Epithelial cell of proximal tubule (primary cell): ENCODE measurements around the gene DSC2. TPM values are rescaled to one million over a fixed set of nuclear protein-coding genes. Genes with fewer than 3 reads are reported as not detected.

Experiments used
- DNase-seq: peaks from one replicate; pipeline ENCODE4 v3.0.0-alpha.2; 2011; ENCODE audit warnings: low read depth
- H3K4me3 ChIP-seq: 2 replicates; pipeline ENCODE4 v1.5.1; 2011; ENCODE audit warnings: low read depth, mild to moderate bottlenecking, low read length
- total RNA-seq: library from RNA; depleted of rRNA; stranded (reverse); fragments of >200 nt; gene quantifications from 2 replicates; pipeline ENCODE4 v1.2.3, GENCODE V29; 2015
- TF ChIP-seq, protein P1 (sequence below): conservative IDR thresholded peaks from 2 replicates; pipeline ENCODE4 v1.5.1; 2012; ENCODE audit warnings: low read depth, mild to moderate bottlenecking, low read length

The DSC2 gene
- total RNA-seq, 1 donor from 2014 or later = 19.6 TPM

DNA sequence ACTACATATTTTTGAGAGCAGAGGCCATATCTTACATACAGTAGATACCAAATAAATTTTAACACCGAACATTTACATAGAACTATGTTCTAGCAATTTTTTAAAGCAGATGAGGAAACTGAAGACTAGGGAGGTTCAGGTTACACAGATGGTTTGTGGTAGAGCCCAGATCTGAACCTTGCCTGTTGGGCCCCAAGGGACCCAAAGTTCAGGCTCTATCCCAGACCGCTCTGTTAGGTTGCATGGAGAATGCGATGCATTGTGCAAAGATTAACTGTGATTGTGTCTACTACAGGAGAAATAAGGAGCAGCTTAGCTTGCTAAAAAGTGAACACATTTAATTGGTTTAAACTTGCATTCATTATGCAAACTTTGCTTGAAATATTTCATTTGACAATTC is 43.3 kb downstream of the DSC2 start:
- TF ChIP-seq, protein P1, sequence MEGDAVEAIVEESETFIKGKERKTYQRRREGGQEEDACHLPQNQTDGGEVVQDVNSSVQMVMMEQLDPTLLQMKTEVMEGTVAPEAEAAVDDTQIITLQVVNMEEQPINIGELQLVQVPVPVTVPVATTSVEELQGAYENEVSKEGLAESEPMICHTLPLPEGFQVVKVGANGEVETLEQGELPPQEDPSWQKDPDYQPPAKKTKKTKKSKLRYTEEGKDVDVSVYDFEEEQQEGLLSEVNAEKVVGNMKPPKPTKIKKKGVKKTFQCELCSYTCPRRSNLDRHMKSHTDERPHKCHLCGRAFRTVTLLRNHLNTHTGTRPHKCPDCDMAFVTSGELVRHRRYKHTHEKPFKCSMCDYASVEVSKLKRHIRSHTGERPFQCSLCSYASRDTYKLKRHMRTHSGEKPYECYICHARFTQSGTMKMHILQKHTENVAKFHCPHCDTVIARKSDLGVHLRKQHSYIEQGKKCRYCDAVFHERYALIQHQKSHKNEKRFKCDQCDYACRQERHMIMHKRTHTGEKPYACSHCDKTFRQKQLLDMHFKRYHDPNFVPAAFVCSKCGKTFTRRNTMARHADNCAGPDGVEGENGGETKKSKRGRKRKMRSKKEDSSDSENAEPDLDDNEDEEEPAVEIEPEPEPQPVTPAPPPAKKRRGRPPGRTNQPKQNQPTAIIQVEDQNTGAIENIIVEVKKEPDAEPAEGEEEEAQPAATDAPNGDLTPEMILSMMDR = no peak
- no peak for DNase-seq
- no peak overlapping the region for H3K4me3 ChIP-seq

GRCh38 chr18:31057917-31058316 is 44.3 kb downstream of the DSC2 start:
- H3K4me3 ChIP-seq = no peak overlapping the region
- no peak for DNase-seq
- TF ChIP-seq, protein P1 = no peak

DNA sequence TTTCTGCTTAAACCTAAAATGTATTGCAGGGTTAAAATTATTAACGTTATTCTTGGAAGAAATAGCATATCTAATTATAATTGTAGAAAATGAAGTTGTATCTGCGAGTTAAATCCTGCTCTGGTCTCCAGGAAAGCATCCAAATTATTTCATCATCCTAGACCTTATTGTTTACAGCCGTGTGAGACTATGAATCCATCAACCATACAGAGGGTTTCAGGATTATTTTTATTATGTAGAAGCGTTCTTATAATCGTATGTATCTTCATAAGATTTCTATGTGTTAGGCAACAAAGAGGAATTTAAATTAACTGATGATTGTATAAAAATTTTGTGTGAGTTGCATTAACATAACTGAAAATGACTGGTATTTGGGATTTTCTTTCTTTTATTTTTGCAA is 45.2 kb downstream of the DSC2 start:
- no peak for DNase-seq
- no peak overlapping the region for H3K4me3 ChIP-seq
- TF ChIP-seq, protein P1 = no peak

DNA sequence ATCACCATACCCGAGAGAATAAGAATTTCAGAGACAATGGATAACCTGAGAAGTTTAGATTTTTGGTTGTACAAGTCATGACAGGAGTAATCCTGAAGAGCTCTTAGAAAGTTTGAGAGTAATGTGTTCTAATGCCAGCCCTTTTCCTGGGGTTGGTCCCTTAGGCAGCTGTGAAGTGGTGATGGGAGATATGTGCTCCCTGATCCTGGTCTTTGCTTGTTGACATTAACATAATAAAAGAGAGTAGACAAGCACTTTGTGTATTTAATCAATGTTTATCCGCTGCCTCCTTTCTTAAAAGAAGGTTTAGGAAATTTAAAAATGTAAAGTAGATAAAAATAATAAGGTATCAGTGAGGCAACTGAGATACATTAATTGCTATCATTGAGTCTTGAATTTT is 45.9 kb downstream of the DSC2 start:
- H3K4me3 ChIP-seq = no peak overlapping the region
- TF ChIP-seq, protein P1 = no peak
- no peak for DNase-seq

- no peak for DNase-seq
- TF ChIP-seq, protein P1 = no peak
- no peak overlapping the region for H3K4me3 ChIP-seq
These were observed 51.6 kb downstream of the DSC2 start for GRCh38 chr18:31050635-31051034.

DNA sequence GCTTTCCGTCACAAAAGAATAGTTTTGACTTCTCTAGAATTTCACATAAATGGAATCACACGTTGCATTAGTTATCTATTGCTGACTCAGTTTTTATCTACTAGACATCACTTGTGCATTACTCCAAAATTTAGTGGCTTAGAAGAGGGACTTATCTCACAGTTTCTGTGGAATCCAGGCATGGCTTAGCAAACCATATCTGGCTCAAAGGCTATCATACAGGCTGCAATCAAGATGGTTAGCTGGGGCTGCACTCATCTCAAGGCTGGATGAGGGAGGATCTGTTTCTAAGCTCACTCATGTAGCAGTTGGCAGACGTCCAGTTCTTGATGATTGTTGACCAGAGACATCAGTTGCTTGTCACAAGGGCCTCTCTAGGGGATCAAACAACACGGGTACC is 53.0 kb downstream of the DSC2 start:
- H3K4me3 ChIP-seq = no peak overlapping the region
- no peak for DNase-seq
- TF ChIP-seq, protein P1 = no peak

- TF ChIP-seq, protein P1 = no peak
- no peak for DNase-seq
- H3K4me3 ChIP-seq = no peak overlapping the region
These were observed 54.0 kb downstream of the DSC2 start for GRCh38 chr18:31048216-31048615.
